HG03280 (cell line): ENCODE measurements around the gene C1GALT1C1L.
"Not testable (repeated sequence)": the region's sequence is repeated elsewhere in the genome, so short reads cannot be mapped to it uniquely, and the experiment has no call there.

Experiments used
- ATAC-seq: cut with Tn5 transposase; IDR thresholded peaks from one replicate; pipeline ENCODE4 v1.9.1; 2021; ENCODE audit warnings: mild to moderate bottlenecking, moderate library complexity; ENCODE audit not compliant: unreplicated experiment

The C1GALT1C1L gene

DNA sequence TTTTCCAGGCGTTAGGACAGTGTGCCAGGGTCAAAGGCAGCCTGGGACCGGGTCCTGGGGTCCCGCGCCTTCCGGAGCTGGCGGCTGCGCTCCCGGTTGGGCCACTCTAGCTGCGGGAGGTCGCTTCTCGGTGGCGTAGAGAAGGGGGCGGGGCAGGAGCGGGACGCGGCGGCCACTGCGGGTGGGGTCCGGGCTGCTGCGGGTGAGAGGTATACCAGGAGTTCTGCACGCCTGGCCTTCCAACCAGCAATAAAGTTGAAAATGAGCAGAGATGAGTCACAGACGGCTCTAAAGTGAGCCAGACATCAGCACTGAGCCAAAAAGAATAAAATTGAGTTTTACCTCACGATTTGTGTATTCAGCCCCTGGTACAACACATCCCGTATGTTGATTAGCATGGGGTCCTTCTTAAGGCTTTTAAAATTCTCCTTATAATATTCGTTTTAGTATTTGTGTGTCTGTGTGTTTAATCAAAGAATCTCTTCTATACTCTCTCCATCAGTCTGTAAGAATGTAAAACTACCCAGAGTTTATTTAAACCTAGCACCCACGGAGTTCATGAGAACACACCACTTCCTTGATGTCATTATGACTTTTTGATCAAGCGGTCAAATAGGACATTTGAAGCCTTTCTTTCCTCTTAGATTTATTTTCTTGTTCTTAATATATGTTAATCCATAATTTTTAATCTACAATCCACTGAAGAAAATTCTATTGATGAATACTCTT lies at the start of gene C1GALT1C1L:
C1GALT1C1L (minus strand) TSS at position 108 of the 729 bp plus-strand sequence; CDS start at position 1, 107 bp downstream.
- no peak for ATAC-seq

DNA sequence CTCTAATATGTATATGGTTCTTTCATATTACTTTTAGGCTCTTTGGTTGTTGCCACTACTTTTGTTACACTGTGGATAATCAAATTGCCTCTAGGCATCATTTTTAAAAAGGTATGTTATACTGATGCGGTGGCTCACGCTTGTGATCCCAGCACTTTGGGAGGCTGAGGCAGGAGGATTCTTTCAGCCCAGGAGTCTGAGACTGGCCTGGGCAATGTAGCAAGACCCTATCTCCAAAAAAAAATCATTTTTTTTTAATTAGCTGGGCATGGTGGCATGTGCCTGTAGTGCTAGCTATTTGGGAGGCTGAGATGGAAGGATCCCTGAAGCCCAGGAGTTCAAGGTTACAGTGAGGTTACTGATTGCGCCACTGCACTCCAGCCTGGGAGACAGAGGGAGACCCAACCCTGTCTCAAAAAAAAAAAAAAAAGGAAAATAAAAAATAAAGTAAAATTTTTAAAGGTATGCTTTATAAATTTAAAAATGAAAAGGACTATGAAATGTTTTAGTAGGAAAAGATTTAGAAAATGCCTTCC lies 49.5 kb upstream of the C1GALT1C1L start:
- ATAC-seq = no peak

DNA sequence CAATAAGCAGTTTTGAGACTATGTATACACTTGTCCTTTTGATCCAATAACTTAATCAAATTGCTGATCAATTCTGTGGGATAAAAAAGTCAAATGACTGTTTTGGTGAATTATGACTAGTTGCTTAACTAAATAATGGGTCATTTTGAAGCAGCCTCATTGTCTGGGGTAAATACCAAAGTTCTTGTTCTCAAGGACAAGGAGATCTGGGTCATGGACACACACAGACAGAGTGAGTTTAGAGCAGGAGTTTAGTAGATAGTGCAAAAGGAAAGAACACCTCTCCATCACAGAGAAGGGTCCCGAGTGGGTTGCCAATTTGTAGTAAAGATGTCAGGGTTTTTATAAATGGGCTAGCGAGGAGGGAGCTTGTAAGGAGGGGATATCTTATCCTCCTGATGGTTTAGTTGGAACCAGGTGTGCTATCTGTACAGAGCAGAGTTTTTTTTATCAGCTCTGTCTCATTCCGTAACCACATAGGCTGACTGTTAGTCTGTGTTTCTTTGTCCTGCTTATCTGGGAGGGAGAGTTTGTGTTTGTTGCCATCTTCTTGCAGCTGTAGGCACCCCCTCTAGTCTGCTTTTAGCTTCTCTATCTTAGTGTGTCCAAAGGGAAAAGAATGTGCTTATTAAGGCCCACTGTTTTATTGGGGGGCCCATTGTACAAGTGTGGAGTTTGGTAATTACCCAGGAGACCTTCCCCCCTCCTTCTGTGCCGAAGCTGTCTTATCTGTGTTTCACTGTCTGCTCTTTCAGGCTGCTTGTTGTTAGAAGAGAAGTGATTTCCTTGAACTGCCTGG lies 48.7 kb upstream of the C1GALT1C1L start:
- ATAC-seq = no peak

DNA sequence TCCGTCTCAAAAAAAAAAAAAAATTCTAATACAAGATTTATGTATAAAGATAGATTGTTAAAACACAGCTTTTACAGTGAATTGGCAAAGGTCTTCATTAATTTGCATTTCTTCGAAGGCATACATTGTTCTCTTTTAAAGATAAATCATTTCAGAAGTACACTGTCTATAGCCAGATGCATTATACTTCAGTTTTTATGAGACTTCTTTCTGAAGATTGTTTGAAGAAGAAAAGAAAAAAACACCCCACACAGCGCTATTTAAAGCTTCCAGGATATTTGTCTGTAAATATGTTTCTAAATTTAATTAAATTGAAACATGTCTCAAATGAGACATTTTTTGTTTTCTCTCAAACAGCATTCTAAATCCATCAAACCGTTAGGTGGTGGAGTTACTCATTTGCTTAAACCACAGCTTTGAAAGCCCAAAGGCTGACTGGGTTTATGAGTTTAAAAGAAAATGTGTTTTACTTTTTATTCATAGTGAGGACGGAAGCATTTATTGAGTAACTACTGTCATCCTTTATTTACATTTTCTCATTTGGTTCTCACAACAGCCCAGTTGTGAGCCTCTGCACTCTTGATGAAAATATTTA lies 42.4 kb upstream of the C1GALT1C1L start:
- no peak for ATAC-seq

DNA sequence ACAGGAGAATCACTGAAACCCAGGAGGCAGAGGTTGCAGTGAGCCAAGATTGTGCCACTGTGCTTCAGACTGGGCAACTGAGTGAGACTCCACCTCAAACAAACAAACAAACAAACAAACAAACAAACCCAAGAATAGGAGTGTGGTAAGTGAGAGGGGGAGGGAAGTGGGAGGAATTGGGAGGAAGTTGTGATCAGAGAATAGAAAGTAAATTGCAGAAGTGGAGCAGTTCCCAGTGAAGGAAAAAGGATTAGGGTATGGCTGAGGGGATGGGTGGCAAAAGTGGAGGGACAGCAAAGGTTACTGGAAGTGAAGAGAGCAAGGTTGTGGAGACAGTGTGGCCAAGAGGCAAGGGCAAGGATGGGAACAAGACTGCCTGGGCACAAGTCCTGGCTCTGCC lies 41.1 kb upstream of the C1GALT1C1L start:
- ATAC-seq = no peak

DNA sequence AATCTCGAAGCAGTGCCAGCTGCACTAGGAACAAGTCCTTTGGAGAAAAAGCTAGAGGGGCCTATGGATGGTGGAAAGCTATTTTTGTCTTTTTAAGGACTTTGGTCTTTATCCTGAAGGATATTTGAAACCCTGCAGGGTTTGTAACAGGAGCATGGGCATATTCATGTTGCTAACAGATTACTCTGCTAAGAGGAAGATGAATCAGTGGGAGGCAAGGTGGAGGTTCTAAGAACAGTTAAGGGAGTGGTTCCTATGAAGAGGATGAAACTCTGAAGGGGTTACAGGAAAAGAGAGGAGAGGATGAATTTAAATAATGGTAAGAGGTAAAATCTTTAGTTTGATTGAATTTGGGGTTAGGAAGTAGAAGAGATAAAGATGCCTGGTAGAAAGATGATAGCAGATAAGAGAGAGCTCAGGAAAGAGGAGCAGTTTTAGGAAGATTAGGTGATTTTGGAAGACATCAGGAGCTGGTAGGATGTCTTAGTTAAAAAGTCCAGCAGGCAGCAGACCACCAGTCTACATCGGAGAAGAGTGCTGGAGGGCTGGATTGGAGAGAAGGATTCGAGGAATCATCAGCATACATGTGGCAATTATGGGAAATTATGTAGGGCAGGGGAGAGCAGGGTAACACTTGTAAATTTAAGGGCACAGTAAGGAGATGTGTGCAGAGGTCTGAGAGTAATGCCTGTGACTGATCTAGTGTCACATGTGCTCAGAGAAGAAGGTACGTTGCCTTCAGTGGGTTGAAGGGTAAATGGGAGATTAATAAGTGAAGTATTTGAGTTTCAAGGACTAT lies 39.3 kb upstream of the C1GALT1C1L start:
- no peak for ATAC-seq

DNA sequence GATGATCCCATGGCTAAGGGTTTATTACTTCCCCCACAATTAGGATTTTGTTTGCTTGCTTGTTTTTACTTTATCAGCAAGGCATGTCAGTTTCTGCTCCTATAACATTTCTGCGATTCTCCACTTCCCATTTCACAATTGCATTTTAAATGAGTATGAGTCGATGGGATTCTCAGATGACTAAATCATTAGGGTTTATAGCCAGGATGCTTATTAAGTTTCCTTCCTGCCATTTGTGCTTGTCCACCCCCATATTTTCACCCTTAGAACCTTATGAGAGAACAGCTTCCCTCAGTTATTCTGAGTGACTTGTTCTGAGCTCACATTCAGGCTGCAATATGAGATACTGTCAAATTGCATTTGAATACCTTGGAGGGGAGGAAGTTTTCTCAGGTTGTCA lies 37.9 kb upstream of the C1GALT1C1L start:
- ATAC-seq = no peak

DNA sequence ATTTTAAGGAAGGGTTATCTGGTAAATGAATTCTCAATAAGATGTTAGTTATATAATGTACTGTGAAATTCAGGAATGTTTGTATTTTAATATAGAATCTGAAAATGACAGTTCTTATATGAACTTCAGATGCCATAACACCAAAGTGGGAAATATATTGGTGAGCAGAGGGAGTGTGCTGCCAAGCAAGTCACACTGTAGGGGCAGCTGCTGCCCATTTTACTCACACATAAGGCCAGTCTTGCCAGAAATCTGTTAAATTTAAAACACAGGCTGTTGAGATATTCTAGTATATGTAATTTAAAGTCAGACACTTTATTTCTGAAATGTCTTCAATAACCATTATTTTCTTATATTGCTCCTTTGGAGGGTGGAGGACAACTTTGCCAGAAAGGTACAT lies 34.6 kb upstream of the C1GALT1C1L start:
- no peak for ATAC-seq

DNA sequence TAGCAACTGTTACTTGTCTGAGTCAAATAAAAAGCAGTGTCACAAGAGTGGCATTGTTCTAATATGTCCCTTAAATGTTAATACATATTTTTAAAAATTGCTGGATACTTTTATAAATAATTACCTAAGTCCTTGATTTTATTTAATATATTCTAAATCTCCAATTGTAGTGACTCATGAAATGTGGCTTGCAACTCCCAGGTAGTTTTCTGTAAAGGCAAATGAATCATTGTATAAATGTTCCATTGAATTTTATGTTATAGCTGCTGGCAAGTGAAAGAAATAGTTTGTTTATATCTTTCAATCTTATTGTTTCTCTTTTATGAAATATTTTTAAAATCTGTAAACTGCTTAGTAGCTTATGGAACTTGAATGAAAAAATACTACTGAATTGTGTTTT lies 32.7 kb upstream of the C1GALT1C1L start:
- no peak for ATAC-seq

DNA sequence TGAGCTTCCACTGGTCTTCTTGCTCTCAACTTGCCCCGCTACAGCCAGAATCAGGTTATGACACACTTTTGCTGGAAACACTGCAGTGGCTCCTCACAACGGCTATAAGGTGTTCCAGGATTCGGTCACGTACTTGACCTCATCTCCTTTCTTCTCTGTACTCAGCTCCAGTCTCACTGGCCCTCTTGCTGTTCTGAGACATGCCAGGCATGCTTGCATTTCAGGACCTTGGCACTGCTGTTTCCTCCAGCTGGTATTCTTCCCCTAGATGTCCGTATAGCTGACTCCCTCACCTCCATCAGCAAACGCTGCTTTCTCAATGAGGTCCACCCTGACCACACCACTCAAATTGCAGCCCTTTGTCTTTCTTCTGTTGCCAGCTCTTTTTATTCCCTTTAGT lies 31.9 kb upstream of the C1GALT1C1L start:
- ATAC-seq = no peak

DNA sequence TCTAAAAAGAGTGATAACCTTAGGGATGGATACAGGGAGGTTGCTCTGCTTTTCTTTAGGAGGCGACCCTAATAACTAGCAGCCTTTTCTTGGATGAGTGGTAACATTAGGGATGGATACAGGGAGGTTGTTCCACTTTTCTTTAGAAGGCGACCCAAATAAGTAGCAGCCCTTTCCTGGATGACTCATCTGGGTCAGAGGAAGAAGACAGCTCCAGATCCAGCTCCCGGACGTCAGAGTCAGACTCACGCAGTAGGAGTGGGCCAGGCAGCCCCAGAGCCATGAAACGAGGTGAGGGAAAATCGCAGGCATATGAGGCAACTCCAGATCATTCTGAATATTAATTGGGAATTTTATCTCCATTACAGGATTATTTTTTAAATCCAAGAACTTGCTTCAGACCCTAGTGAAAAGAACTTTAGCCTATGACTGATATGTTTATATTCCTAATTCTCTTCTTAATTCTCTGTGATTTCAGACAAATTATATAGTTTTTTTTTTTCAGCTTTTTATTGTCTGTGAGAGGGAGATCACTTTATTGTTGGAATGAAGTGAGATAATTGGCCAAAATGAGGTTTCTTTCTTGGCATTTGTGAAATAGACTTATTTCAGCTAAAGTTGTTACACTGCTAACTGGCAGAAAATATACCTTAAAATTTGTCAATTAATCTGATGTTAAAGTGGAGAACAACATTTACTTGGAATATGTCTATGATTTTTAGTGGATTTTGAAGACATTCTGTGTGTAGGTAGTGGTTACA lies 31.2 kb upstream of the C1GALT1C1L start:
- no peak for ATAC-seq

DNA sequence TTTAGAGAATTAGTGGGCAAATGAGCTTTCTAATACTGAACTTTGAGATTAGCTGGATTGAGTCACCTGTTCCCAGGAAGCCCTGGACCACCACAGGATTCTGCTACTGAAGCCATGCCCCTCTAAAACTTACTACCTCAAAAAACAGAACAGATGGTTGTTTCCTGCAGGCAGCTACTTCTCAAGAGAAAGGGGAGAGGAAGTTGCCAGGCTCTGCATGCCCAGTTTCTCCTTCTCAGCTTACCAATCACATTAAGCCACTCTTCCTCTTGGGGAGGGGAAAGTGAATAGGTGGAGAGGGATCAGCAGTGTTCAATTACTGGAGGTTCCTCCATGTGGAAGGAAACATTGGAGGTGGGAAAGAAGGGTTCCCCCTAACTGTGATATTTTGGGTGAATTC lies 24.9 kb upstream of the C1GALT1C1L start:
- ATAC-seq = no peak

DNA sequence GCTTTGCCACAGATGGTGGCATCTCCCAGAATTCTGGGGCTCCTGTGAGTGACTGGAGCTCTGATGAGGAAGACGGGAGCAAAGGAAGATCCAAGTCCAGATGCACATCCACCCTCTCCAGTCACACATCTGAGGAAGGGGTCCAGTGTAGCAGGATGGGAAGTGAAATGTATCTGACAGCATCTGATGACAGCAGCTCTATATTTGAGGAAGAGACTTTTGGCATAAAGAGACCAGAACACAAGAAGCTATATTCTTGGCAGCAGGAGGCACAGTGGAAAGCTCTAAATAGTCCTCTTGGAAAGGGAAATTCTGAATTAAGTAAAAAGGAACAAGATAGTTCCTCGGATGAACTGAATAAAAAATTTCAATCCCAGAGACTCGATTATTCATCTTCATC lies 23.5 kb upstream of the C1GALT1C1L start:
- ATAC-seq = no peak

DNA sequence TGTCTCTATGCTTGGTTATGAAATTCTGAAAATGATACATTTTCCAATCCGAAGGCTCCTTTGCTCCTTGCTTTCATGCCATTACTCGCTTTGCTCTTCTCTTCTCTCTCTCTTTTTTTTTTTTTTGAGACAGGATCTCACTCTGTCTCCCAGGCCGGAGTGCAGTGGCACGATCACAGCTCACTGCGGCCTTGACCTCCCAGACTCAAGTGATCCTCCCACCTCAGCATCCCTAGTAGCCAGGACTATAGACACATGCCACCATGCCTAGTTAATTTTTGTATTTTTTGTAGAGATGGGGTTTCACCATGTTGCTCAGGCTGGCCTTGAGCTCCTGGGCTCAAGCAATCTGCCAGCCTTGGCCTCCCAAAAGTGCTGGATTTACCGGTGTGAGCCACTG lies 21.9 kb upstream of the C1GALT1C1L start:
- not testable (repeated sequence) for ATAC-seq

DNA sequence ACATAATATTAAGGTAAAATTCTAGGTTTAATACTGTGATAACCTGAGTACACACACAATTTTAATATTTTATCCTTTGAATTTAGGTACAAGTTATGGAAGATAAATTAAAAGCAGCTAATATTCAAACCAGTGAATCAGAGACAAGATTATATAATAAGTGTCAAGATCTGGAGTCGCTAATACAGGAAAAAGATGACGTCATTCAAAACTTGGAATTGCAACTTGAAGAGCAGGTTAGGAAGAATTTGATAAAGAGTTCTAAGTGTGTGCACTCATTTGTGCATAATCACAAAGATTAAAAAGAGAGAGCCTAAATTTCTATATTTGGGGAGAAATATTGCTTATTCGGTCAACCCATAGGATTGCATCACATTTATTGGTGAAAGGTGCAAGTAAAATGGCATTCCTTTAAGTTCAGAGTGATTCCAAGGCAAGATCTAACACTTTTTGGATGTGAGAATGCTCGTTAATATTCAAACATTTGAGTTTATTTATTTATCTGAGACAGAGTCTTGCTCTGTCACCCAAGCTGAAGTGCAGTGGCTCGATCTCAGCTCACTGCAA lies 16.3 kb upstream of the C1GALT1C1L start:
- ATAC-seq = no peak

DNA sequence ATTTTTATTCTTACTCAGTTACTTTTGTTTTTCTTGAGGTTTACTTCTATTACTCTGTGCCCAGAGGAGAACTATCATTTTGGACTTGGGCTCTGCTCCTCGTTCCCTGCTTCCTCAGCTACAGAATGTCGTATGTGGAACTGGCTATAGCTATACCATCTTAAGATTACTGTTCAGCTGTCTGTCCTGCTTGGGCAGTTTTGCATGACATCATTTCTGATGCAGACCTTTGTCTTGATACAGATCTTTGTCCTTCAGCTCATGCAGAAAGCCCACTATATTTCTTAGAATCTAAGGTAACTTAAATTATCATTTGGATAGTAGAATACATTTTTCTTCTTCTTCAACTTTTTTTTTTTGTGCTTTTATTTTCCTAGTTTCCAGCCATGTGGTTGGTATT lies 13.8 kb upstream of the C1GALT1C1L start:
- ATAC-seq = no peak

DNA sequence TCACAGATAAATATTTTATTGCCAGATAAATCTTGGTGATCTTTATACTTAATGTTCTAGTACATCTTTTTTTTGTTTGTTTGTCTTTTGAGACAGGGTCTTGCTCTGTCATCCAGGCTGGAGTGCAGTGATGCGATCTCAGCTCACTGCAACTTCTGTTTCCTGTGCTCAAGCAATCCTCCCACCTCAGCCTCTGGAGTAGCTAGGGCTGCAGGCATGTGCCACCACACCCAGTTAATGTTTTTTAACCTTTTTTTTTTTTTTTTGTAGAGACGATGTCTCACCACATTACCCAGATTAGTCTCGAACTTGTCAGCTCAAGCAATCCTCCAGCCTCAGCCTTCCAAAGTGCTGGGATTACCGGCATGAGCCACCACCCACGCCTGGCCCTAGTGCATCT lies 9.1 kb upstream of the C1GALT1C1L start:
- ATAC-seq = no peak

DNA sequence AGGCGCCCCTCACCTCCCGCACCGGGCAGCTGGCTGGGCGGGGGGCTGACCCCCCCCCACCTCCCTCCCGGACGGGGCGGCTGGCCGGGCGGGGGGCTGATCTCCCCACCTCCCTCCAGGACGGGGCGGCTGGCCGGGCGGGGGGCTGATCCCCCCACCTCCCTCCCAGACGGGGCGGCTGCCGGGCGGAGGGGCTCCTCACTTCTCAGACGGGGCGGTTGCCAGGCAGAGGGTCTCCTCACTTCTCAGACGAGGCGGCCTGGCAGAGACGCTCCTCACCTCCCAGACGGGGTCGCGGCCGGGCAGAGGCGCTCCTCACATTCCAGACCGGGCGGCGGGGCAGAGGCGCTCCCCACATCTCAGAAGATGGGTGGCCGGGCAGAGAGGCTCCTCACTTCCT lies 1.6 kb upstream of the C1GALT1C1L start:
- not testable (repeated sequence) for ATAC-seq

DNA sequence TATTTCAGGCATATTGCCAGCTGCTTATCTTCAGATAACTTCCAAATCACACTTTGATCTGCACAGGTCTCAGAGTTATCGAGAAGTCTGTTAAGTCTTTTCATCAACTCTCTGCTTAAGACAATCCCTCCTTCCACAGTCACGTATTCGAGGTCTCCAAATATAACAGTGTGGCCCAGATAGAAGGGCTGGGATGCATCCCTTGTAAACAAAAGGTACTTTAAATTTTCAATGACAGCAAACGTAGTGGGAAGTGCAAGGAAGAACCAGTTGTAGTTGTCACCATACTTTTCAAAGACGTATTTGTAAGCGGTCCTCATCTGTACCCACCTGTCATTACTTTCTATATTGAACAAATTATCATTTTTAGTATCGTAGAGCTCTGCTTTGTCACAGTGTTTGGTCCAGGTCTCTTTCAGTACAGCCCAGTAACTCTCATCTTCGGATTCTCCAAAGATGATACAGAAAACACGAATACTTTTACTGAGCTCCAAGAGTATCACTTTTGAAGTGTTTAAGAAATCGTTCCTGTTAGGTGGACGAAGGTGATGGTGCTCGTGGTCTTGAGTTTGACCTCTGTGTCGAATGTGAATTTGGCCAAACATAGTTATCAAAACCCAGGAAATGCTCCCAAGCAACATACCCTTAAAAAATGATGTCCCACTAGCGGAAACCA lies 445 bp downstream of the C1GALT1C1L start:
- ATAC-seq = no peak
